GM12872 (cell line): Measurements from ENCODE around the gene RGS6.

Source experiments
- CTCF ChIP-seq: IDR thresholded peaks from 3 replicates; pipeline ENCODE4 v1.5.1; 2011; ENCODE audit warnings: low read depth, mild to moderate bottlenecking, low read length, moderate library complexity; ENCODE audit not compliant: insufficient read depth

The RGS6 gene

GRCh38 chr14:71933001-71933587, 865 bp downstream of the RGS6 start:
- no peak for TF ChIP-seq CTCF

- TF ChIP-seq CTCF, result no peak
Observed at GRCh38 chr14:71942904-71943694, 10.9 kb downstream of the RGS6 start.

GRCh38 chr14:71943695-71944018, 11.4 kb downstream of the RGS6 start:
- no peak for TF ChIP-seq CTCF

- no peak for TF ChIP-seq CTCF
Observed at GRCh38 chr14:71947947-71948500, 15.8 kb downstream of the RGS6 start.

- TF ChIP-seq CTCF, result no peak
Observed at GRCh38 chr14:71952381-71953363, 20.4 kb downstream of the RGS6 start.

GRCh38 chr14:71956920-71957563, 24.8 kb downstream of the RGS6 start:
- TF ChIP-seq CTCF, result no peak
